Measurements from ENCODE around the gene OR52E1. TPM values are rescaled to one million over a fixed set of nuclear protein-coding genes. Genes with fewer than 3 reads are reported as not detected.

Gene OR52E1
- total and polyA plus RNA-seq, 2 donors (not counting 1 experiment from before 2014, with no cell fraction given): not detected

DNA sequence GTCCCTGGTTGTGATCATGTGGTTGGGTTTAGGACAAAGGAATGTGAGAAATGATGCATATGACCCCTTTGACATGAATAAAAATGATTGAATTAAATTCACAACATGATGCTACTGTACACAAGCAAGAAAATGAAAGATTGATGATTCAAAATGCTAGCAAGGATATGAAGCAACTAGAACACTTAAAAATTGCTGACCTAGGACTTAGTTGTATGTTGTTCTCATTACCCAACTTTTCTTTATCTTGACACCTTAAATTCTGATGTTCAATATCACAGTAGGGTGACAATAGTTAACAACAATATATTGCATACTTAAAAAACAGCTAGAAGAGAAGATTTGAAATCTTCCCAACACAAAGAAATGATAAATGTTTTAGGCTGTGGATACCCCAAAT is 48.2 kb downstream of the OR52E1 start:
- Histone ChIP-seq H2AFZ (ENCODE audit: low read length) (no peak overlapping the region), H3K9ac (ENCODE audit: insufficient read depth, low read length) (no peak overlapping the region), H3K4me1 (ENCODE audit: control insufficient read depth, extremely low read depth, insufficient read depth, low read length) (no peaks in the 10 kb centered on the region), H3K4me3 (replicated peaks in 1 of 4; ENCODE audit: control extremely low read depth in 1 of 4, insufficient read depth in 1 of 4, low read depth in 3 of 4, low read length in 4 of 4) (no peak overlapping the region), H3K79me2 (ENCODE audit: control insufficient read depth, insufficient read depth, low read length) (no peaks in the 10 kb centered on the region), H3K36me3 (ENCODE audit: control insufficient read depth, insufficient read depth, low read length) (no peaks in the 10 kb centered on the region), H3K9me3 (ENCODE audit: control insufficient read depth, insufficient read depth, low read depth, low read length) (no peaks in the 10 kb centered on the region), H3K4me2 (ENCODE audit: extremely low read depth, insufficient read depth, low read length) (no peak overlapping the region), H4K20me1 (ENCODE audit: control insufficient read depth, extremely low read depth, insufficient read depth, low read length) (no peaks in the 10 kb centered on the region), H3K27me3 (ENCODE audit: control insufficient read depth, insufficient read depth, low read length) (no peaks in the 10 kb centered on the region), H3K27ac (ENCODE audit: insufficient read depth, low read length) (no peak overlapping the region)
- TF ChIP-seq, protein P1, sequence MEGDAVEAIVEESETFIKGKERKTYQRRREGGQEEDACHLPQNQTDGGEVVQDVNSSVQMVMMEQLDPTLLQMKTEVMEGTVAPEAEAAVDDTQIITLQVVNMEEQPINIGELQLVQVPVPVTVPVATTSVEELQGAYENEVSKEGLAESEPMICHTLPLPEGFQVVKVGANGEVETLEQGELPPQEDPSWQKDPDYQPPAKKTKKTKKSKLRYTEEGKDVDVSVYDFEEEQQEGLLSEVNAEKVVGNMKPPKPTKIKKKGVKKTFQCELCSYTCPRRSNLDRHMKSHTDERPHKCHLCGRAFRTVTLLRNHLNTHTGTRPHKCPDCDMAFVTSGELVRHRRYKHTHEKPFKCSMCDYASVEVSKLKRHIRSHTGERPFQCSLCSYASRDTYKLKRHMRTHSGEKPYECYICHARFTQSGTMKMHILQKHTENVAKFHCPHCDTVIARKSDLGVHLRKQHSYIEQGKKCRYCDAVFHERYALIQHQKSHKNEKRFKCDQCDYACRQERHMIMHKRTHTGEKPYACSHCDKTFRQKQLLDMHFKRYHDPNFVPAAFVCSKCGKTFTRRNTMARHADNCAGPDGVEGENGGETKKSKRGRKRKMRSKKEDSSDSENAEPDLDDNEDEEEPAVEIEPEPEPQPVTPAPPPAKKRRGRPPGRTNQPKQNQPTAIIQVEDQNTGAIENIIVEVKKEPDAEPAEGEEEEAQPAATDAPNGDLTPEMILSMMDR (conservative IDR thresholded peaks at IDR 0.05 in 1 of 2, IDR thresholded peaks at IDR 0.05 in 1 of 2; ENCODE audit: low read depth in 1 of 2, low read length in 2 of 2): no peak
- TF ChIP-seq EZH2 (IDR thresholded peaks at IDR 0.05; ENCODE audit: low read length, missing control alignments): no peak
- DNase-seq (ENCODE audit: low read depth in 2 of 2): no peak

DNA sequence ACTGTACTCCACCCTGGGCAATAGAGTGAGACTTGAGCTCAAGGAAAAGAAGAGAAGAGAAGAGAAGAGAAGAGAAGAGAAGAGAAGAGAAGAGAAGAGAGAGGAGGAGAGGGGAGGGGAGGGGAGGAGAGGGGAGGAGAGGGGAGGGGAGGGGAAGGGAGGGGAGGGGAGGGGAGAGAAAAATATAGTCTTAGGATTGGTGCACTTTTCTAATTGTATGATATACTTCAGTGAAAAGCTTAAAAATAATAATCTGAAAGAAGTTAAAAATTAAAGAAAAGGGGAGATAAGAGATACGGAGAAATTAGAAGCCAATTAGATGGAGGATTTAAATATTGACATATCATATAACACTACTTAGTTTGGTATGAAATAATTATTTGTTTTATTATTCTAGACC is 49.5 kb downstream of the OR52E1 start:
- DNase-seq (ENCODE audit: low read depth in 2 of 2): no peak
- H3K9me3 ChIP-seq (ENCODE audit: control insufficient read depth, insufficient read depth, low read depth, low read length): no peaks in the 10 kb centered on the region
- no peak overlapping the region for H3K4me2 ChIP-seq (ENCODE audit: extremely low read depth, insufficient read depth, low read length)
- no peaks in the 10 kb centered on the region for H3K79me2 ChIP-seq (ENCODE audit: control insufficient read depth, insufficient read depth, low read length)
- H3K27ac ChIP-seq (ENCODE audit: insufficient read depth, low read length): no peak overlapping the region
- no peaks in the 10 kb centered on the region for H4K20me1 ChIP-seq (ENCODE audit: control insufficient read depth, extremely low read depth, insufficient read depth, low read length)
- H3K4me1 ChIP-seq (ENCODE audit: control insufficient read depth, extremely low read depth, insufficient read depth, low read length): no peaks in the 10 kb centered on the region
- H3K27me3 ChIP-seq (ENCODE audit: control insufficient read depth, insufficient read depth, low read length): no peaks in the 10 kb centered on the region
- H3K36me3 ChIP-seq (ENCODE audit: control insufficient read depth, insufficient read depth, low read length): no peaks in the 10 kb centered on the region
- TF ChIP-seq, protein P1 (conservative IDR thresholded peaks at IDR 0.05 in 1 of 2, IDR thresholded peaks at IDR 0.05 in 1 of 2; ENCODE audit: low read depth in 1 of 2, low read length in 2 of 2): no peak
- no peak for TF ChIP-seq EZH2 (IDR thresholded peaks at IDR 0.05; ENCODE audit: low read length, missing control alignments)
- H2AFZ ChIP-seq (ENCODE audit: low read length): no peak overlapping the region
- H3K4me3 ChIP-seq (replicated peaks in 1 of 4; ENCODE audit: control extremely low read depth in 1 of 4, insufficient read depth in 1 of 4, low read depth in 3 of 4, low read length in 4 of 4): no peak overlapping the region
- H3K9ac ChIP-seq (ENCODE audit: insufficient read depth, low read length): no peak overlapping the region

Other genes with a start within 250 kb of the OR52E1 start
- gene OR51F2, start 248.3 kb upstream of the OR52E1 start, total RNA-seq: not detected in 2 replicates
- gene OR51F2, start 248.3 kb upstream of the OR52E1 start, polyA plus RNA-seq: not detected in 2 replicates
- not detected in 2 replicates for gene OR51S1, start 220.4 kb upstream of the OR52E1 start, total RNA-seq
- not detected in 2 replicates for gene OR51S1, start 220.4 kb upstream of the OR52E1 start, polyA plus RNA-seq
- gene OR51T1, start 187.7 kb upstream of the OR52E1 start, total RNA-seq: not detected in 2 replicates
- gene OR51T1, start 187.7 kb upstream of the OR52E1 start, polyA plus RNA-seq: not detected in 2 replicates
- not detected in 2 replicates for gene OR51A7, start 165.8 kb upstream of the OR52E1 start, total RNA-seq
- not detected in 2 replicates for gene OR51A7, start 165.8 kb upstream of the OR52E1 start, polyA plus RNA-seq
- not detected in 2 replicates for gene OR51G2, start 150.2 kb upstream of the OR52E1 start, total RNA-seq
- gene OR51G2, start 150.2 kb upstream of the OR52E1 start, polyA plus RNA-seq: not detected in 2 replicates
- gene OR51G1, start 145.2 kb upstream of the OR52E1 start, total RNA-seq: not detected in 2 replicates
- not detected in 2 replicates for gene OR51G1, start 145.2 kb upstream of the OR52E1 start, polyA plus RNA-seq
- gene OR51A4, start 122.0 kb upstream of the OR52E1 start, total RNA-seq: not detected in 2 replicates
- gene OR51A4, start 122.0 kb upstream of the OR52E1 start, polyA plus RNA-seq: not detected in 2 replicates
- not detected in 2 replicates for gene OR51A2, start 113.9 kb upstream of the OR52E1 start, total RNA-seq
- not detected in 2 replicates for gene OR51A2, start 113.9 kb upstream of the OR52E1 start, polyA plus RNA-seq
- gene OR51L1, start 74.7 kb upstream of the OR52E1 start, total RNA-seq: not detected in 2 replicates
- not detected in 2 replicates for gene OR51L1, start 74.7 kb upstream of the OR52E1 start, polyA plus RNA-seq
- gene OR52J3, start 23.0 kb upstream of the OR52E1 start, total RNA-seq: not detected in 2 replicates
- gene OR52J3, start 23.0 kb upstream of the OR52E1 start, polyA plus RNA-seq: not detected in 2 replicates
- not detected in 2 replicates for gene OR52E2, start 9.9 kb upstream of the OR52E1 start, total RNA-seq
- not detected in 2 replicates for gene OR52E2, start 9.9 kb upstream of the OR52E1 start, polyA plus RNA-seq
- gene OR52A5, start 68.8 kb downstream of the OR52E1 start, total RNA-seq: not detected in 2 replicates
- not detected in 2 replicates for gene OR52A5, start 68.8 kb downstream of the OR52E1 start, polyA plus RNA-seq
- not detected in 2 replicates for gene OR52A1, start 85.2 kb downstream of the OR52E1 start, total RNA-seq
- gene OR52A1, start 85.2 kb downstream of the OR52E1 start, polyA plus RNA-seq: not detected in 2 replicates
- gene OR51V1, start 131.1 kb downstream of the OR52E1 start, total RNA-seq: not detected in 2 replicates
- gene OR51V1, start 131.1 kb downstream of the OR52E1 start, polyA plus RNA-seq: not detected in 2 replicates
- gene HBB, start 157.5 kb downstream of the OR52E1 start, total RNA-seq: not detected in 2 replicates
- 0.16 and 0.22 TPM in 2 replicates for gene HBB, start 157.5 kb downstream of the OR52E1 start, polyA plus RNA-seq
- gene HBD, start 164.9 kb downstream of the OR52E1 start, total RNA-seq: 5.9 TPM in 1 of 2 replicates, not detected in the other
- 17.1 and 53.4 TPM in 2 replicates for gene HBD, start 164.9 kb downstream of the OR52E1 start, polyA plus RNA-seq
- gene HBG1, start 180.3 kb downstream of the OR52E1 start, total RNA-seq: not detected in 2 replicates
- 0.41 and 0.46 TPM in 2 replicates for gene HBG1, start 180.3 kb downstream of the OR52E1 start, polyA plus RNA-seq
- not detected in 2 replicates for gene HBG2, start 185.2 kb downstream of the OR52E1 start, total RNA-seq
- 0.93 and 2.6 TPM in 2 replicates for gene HBG2, start 185.2 kb downstream of the OR52E1 start, polyA plus RNA-seq
- 0.33 TPM in 1 of 2 replicates, not detected in the other for gene HBE1, start 200.4 kb downstream of the OR52E1 start, total RNA-seq
- 2.0 and 3.1 TPM in 2 replicates for gene HBE1, start 200.4 kb downstream of the OR52E1 start, polyA plus RNA-seq
- gene OR51B4, start 232.4 kb downstream of the OR52E1 start, total RNA-seq: 0.17 TPM in 1 of 2 replicates, not detected in the other
- gene OR51B4, start 232.4 kb downstream of the OR52E1 start, polyA plus RNA-seq: not detected in 2 replicates